CD4-positive, alpha-beta T cell treated with Interleukin-10 for 1 hour (primary cell): ENCODE measurements around the gene CMC2.

Experiments
- DNase-seq: peaks from one replicate; pipeline ENCODE4 v3.0.0-alpha.2; 2020

CMC2 gene

DNA sequence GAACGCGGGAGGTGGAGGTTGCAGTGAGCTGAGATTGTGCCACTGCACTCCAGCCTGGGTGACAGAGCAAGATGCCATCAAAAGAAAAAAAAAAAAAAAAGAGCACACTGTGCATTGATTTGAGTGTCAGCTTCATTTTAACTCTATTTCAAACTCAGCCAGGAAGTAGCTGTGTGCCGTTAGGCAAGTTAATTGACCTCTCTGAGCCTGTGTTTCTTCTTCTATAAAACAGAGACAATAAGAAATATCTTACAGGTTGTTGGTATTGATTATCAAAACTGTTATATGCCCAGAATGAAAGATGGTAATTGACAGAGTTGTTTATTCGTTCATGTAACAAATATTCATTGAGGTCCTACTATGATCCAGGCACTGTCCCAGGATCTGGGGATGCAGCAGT lies 83.3 kb downstream of the CMC2 start:
- DNase-seq: no peak
